ENCODE data around the gene CRYGC. TPM values are rescaled to one million over a fixed set of nuclear protein-coding genes. Genes with fewer than 3 reads are reported as not detected.
"Not testable (repeated sequence)": the region's sequence is repeated elsewhere in the genome, so short reads cannot be mapped to it uniquely, and the experiment has no call there.

CRYGC gene
- polyA plus RNA-seq, 10 donors: not detected

GRCh38 chr2:208138334-208138733 is 8.7 kb upstream of the CRYGC start:
- DNase-seq: not testable (repeated sequence)

DNA sequence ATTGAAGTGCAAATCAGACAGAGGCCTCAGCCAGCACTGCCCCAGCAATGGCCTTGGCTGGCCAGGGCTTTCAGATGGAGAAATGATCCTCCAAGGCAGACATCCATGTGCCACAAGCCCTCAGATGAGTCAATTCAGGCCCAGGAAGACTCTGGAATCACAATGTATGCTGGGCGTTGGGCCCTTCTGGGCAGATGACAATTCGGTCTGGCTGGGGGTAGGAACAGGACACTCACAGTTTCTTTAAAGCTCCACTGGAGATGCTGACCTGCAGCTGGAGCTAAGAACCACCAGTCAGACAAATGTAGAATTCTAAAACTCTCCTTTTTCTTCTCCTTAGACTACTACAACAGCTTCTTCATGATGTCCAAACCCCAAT is 7.1 kb upstream of the CRYGC start:
- DNase-seq: no peak

DNA sequence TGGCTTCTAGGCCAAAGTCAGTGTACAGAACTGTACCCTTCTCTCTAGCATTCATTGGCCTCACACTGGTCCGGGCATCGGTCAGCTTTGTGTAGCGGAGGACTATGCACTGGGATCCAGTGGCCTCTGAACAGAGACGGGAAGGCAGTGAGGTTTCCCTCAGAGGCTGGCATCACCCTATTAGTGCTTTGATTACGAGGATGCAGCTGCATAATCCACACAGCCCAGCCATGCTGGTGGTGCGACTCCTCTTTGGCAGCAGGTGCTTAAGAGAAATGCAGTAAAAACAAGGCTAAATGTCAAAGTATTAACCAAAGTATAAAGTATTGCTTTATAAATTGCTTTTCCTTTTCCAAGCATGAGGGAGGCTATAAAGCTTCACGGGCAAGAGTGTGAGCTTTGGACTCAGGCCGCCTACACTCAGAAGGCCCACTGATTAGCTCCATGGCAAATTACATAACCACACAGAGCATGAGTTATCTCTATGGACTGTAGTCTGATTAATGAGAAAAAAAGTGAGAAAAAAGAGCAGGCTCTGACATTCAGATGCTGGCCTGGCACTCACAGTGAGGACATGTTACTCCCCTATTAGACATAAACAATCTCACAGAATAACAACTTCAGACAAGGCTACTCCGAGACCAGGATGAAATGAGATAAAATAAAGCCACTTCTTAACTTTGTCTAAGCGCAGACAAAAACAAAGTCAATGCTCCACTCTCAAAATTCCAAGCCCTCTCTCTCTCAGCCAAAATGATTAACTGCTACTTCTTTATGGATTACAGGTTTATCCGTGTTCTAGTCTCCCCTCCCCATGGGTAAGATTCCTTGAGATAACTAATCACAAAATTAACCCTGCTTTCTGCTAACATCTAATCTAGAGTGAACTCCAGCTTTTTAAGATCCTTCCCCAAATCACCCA is 6.4 kb upstream of the CRYGC start:
- no peak for DNase-seq

DNA sequence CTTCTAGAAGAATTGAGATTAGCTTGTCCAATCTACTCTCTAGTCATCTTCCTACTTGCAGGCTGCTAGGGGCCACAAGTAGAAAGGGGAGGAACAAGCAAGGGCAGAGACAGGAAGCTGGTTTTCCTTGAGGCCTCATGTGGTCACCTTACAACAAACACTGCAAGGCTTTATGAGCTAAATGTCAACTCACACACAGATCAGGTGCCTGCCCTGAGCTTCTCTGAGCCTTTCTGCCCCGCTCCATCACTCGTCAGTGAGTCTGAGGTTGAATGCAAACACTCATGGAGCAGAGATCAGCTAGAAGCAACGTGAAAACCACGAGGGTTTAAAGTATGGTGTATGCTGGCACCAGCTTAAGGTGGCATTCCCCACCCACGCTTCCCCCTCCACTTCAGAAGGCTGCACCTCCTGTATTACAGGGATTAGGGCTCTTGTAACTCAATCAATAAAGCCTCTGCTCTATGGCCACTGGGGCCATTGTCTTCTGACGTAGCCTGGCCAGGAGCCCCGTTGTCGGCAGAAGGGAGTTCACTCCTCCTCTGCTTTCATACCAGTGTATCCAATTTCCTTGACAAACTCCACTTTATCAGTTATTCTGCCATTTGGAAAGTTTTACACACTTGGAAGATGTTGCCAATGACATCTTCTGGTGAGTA is 5.4 kb upstream of the CRYGC start:
- DNase-seq: no peak

DNA sequence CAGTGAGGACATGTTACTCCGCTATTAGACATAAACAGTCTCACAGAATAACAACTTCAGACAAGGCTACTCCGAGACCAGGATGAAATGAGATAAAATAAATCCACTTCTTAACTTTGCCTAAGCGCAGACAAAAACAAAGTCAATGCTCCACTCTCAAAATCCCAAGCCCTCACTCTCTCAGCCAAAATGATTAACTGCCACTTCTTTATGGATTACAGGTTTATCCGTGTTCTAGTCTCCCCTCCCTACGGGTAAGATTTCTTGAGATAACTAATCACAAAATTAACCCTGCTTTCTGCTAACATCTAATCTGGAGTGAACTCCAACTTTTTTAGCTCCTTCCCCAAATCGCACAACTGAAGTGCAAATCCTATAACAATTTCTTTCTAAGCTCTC is 1.1 kb upstream of the CRYGC start:
- no peak for DNase-seq

- DNase-seq: no peak
Observed at GRCh38 chr2:208128136-208128535, 1.5 kb downstream of the CRYGC start.

DNA sequence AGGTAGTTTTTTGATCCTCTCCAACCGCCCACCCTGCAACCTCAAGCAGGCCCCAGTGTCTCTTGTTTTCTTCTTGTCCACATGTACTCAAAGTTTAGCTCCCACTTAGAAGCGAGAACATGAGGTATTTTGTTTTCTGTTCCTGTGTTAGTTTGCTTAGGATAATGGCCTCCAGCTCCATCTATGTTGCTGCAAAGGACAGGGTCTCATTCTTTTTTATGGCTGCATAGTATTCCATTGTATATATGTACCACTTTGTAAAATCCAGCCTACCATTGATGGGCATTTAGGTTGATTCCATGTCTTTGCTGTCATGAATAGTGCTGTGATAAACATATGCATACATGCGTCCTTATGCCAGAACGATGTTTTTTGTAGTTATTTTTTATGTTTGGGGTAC is 2.5 kb downstream of the CRYGC start:
- no peak for DNase-seq

DNA sequence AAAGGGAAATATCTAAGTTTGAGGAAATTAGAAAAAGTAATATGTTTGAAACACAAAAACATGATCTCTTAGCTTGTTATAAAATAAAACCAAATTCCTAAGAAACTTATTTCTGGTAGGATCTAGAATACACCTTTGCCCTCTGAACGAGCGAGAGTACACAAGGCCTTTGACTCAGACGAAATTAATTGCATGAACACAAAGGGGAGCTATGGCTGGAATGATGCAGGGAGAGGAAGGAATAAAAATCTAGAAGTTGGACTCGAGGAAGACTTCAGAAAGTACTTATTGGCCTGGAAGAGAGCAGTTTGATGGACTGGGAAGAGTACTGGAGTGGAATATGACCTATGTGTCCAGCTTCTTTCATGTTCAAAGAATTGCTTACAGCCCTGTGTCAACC is 4.4 kb downstream of the CRYGC start:
- DNase-seq: no peak

GRCh38 chr2:208124013-208124715 is 5.5 kb downstream of the CRYGC start, which contains the start of gene CRYGD:
CRYGD (minus strand) TSS chr2:208124524; CDS start chr2:208124473, 51 bp downstream.
- DNase-seq: peak in 1 of 3 donors; percentile 20

GRCh38 chr2:208122248-208122647 is 7.4 kb downstream of the CRYGC start:
- DNase-seq: no peak

- DNase-seq: no peak
Observed at GRCh38 chr2:208118918-208119317, 10.7 kb downstream of the CRYGC start.

DNA sequence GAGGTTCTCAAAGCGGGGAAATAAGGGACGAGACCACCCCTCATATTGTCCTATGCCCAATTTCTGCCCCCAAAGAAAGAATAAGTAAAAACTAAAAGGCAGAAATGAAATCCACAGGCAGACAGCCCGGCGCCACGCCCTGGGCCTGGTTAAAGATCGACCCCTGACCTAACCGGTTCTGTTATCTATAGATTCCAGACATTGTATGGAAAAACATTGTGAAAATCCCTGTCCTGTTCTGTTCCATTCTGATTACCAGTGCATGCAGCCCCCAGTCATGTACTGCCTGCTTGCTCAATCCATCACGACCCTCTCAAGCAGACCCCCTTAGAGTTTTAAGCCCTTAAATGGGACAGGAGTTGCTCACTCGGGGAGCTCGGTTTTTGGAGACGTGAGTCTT is 12.2 kb downstream of the CRYGC start:
- DNase-seq: not testable (repeated sequence)

DNA sequence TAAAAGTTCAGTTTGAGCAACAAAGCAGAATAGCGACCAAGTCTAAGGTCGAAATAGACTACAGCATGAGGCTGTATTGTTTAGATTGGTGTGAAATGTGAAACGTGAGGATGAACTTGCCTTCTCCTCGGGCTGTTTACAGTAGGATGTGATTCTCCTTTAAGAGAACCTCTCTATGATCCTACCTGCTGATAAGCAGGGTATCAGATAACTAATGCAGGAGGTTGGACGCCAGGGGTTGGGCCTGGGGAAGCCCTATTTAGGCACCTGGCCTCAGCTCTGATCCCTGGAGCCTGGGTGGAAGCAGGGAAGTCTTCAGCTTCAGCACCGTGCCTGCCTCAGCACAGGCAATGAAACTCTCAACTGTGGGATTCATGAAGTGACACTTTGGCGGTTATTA is 16.7 kb downstream of the CRYGC start:
- DNase-seq: no peak

- DNase-seq: not testable (repeated sequence)
Observed at GRCh38 chr2:208112273-208112745, 17.3 kb downstream of the CRYGC start.

DNA sequence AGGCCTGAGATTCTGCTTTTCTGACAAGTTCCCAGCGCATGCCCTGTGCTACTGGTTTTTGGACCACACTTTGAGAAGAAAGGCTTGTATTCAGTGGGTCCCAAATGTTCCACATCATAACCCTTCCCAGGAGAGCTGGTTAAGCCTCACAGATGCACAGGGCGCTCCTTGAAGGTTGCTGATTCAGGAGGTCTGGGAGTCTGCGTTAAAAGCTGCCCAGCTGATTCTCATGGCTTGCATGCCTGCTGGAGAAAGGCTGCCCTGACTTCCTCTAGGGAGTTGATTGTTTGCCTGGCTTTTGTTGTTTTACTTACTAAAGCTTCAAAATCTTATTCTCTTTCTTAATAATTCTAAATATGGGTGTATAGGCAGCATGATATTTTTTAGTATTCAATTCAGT is 26.0 kb downstream of the CRYGC start:
- DNase-seq: no peak

GRCh38 chr2:208101716-208102631 is 27.7 kb downstream of the CRYGC start:
- DNase-seq: peak in 2 of 3 donors; percentile 9 to 30

GRCh38 chr2:208099682-208100470 is 29.8 kb downstream of the CRYGC start:
- no peak for DNase-seq

DNA sequence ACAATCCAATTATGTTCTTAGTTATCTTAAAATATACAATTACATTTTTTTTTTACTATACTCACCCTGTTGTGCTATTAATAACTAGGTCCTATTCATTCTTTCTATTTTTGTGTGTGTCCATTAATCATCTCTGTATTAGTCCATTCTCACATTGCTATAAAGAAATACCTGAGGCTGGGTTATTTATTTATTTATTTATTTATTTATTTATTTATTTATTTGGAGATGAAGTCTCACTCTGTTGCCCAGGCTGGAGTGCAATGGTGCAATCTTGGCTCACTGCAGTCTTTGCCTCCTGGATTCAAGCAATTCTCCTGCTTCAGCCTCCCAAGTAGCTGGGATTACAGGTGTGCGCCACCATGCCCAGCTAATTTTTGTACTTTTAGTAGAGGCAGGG is 30.9 kb downstream of the CRYGC start:
- not testable (repeated sequence) for DNase-seq

GRCh38 chr2:208098267-208098666 is 31.4 kb downstream of the CRYGC start:
- no peak for DNase-seq

DNA sequence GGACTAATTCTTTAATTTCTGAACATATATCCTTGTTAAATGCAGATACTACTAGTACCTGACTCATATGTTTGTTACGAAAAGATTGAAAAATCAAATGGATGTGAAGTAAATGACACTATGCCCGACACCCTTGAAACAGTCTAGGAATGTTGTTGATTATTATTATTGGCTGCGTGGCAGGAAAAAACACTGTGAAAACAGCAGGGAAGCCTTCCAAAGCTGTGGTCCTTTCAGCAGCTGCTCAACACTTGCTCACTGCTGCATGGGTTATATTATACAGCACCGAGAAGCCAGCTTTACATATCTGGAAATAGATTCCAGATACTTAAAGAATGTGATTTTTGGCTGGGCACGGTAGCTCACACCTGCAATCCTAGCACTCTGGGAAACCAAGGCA is 31.8 kb downstream of the CRYGC start:
- no peak for DNase-seq
